OCI-M2 (cell line): ENCODE data around the gene ACOT8.
A peak's percentile ranks its signal among the peaks of the same experiment; 100 is the strongest.
"Not testable (repeated sequence)": the region's sequence is repeated elsewhere in the genome, so short reads cannot be mapped to it uniquely, and the experiment has no call there.

ENCODE experiments used
- DNase-seq: peaks from one replicate; lab custom pipeline; 2025; ENCODE audit not compliant: unreplicated experiment; lab: John Stamatoyannopoulos, UW

Gene ACOT8

GRCh38 chr20:45857114-45857881 lies at the start of gene ACOT8, which contains the start of gene ZSWIM3:
ACOT8 (minus strand) TSS chr20:45857392; CDS start chr20:45857315, 77 bp downstream.
ZSWIM3 (plus strand) TSS chr20:45857614; CDS start chr20:45857826, 212 bp downstream.
- peak; percentile 98 for DNase-seq

- DNase-seq, result no peak
Measured at GRCh38 chr20:45905505-45906079, 48.4 kb upstream of the ACOT8 start.

GRCh38 chr20:45904583-45905504 lies 47.7 kb upstream of the ACOT8 start:
- DNase-seq, result no peak

GRCh38 chr20:45902199-45902701 lies 45.1 kb upstream of the ACOT8 start:
- DNase-seq, result no peak

- DNase-seq, result not testable (repeated sequence)
Measured at GRCh38 chr20:45901332-45901731, 44.1 kb upstream of the ACOT8 start.

- DNase-seq, result no peak
Measured at GRCh38 chr20:45899046-45899835, 42.0 kb upstream of the ACOT8 start.

GRCh38 chr20:45898285-45898684 lies 41.1 kb upstream of the ACOT8 start:
- no peak for DNase-seq

- no peak for DNase-seq
Measured at GRCh38 chr20:45897692-45898091, 40.5 kb upstream of the ACOT8 start.

- no peak for DNase-seq
Measured at GRCh38 chr20:45897289-45897688, 40.1 kb upstream of the ACOT8 start.

- no peak for DNase-seq
Measured at GRCh38 chr20:45896641-45897161, 39.5 kb upstream of the ACOT8 start.

- DNase-seq, result no peak
Measured at GRCh38 chr20:45894797-45895196, 37.6 kb upstream of the ACOT8 start.

- no peak for DNase-seq
Measured at GRCh38 chr20:45893831-45894230, 36.6 kb upstream of the ACOT8 start.

GRCh38 chr20:45892828-45893500 lies 35.8 kb upstream of the ACOT8 start:
- no peak for DNase-seq

GRCh38 chr20:45892049-45892825 lies 35.0 kb upstream of the ACOT8 start:
- DNase-seq, result no peak

GRCh38 chr20:45890985-45891983 lies 34.1 kb upstream of the ACOT8 start, which contains the start of the genes CTSA and NEURL2:
CTSA (plus strand) TSS chr20:45891335; CDS start chr20:45891569, 234 bp downstream.
NEURL2 (minus strand) TSS chr20:45891208; CDS start chr20:45890991, 217 bp downstream.
- peak; percentile 86 for DNase-seq

- peak; percentile 56 for DNase-seq
Measured at GRCh38 chr20:45890077-45890984, 33.1 kb upstream of the ACOT8 start.
